CD4-positive, alpha-beta T cell (primary cell): ENCODE data around the gene CD99L2. TPM values are rescaled to one million over a fixed set of nuclear protein-coding genes. Genes with fewer than 3 reads are reported as not detected.

Experiments
- ATAC-seq: fragments of 200-7000 bp; cut with Tn5 transposase; one replicate; pipeline ENCODE4 v1.10.0; 2022; ENCODE audit warnings: mild to moderate bottlenecking; ENCODE audit not compliant: poor library complexity
- CTCF ChIA-PET: fragments of 350-600 bp; sonication (Branson Sonifier 250); formaldehyde crosslinking; loops from one replicate; lab custom pipeline; 2021; ENCODE audit warnings: antibody characterized with exemption, inconsistent platforms; lab: Charles Lee
- POLR2A ChIA-PET: fragments of 350-600 bp; sonication (Branson Sonifier 250); formaldehyde crosslinking; loops from one replicate; lab custom pipeline; 2021; ENCODE audit warnings: antibody characterized with exemption, inconsistent platforms; lab: Charles Lee
- DNase-seq, 14 experiments: peaks; one replicate each; pipeline ENCODE4 v3.0.0-alpha.2; 2013 to 2020; ENCODE audit warnings: mixed read lengths in 2 of 14
- H3K27ac ChIP-seq, 2 donors: one replicate each; pipeline versions ENCODE4 v1.5.1 to v1.7.0; 2013; ENCODE audit warnings: low read length in 2 of 2, low read depth in 1 of 2, mild to moderate bottlenecking in 1 of 2
- H3K27me3 ChIP-seq, 2 experiments: 1 replicate in 1 of 2; 2 replicates in 1 of 2; pipeline versions ENCODE4 v1.6.1 to v1.7.0; 2013; ENCODE audit warnings: low read length in 2 of 2, control low read depth in 1 of 2, mild to moderate bottlenecking in 1 of 2, moderate library complexity in 1 of 2; ENCODE audit not compliant: insufficient read depth in 2 of 2, control insufficient read depth in 1 of 2
- H3K36me3 ChIP-seq: one replicate; pipeline ENCODE4 v1.6.1; 2013; ENCODE audit warnings: low read length, control low read depth; ENCODE audit not compliant: insufficient read depth
- H3K4me1 ChIP-seq: one replicate; pipeline ENCODE4 v1.6.1; 2013; ENCODE audit warnings: low read length, control low read depth; ENCODE audit not compliant: insufficient read depth
- H3K4me3 ChIP-seq: one replicate; pipeline ENCODE4 v1.5.1; 2013; ENCODE audit warnings: mild to moderate bottlenecking, low read length, moderate library complexity
- H3K9me3 ChIP-seq, 2 experiments: 1 replicate in 1 of 2; 2 replicates in 1 of 2; pipeline versions ENCODE4 v1.6.1 to v1.7.0; 2013; ENCODE audit warnings: low read length in 2 of 2, mild to moderate bottlenecking in 2 of 2, control low read depth in 1 of 2, moderate library complexity in 1 of 2; ENCODE audit not compliant: control insufficient read depth in 1 of 2, insufficient read depth in 1 of 2
- H3K27ac Mint-ChIP-seq: one replicate; pipeline ENCODE4 v1.8.0; 2020; ENCODE audit warnings: mixed read lengths
- H3K27me3 Mint-ChIP-seq: one replicate; pipeline ENCODE4 v1.8.0; 2021; ENCODE audit warnings: mixed read lengths
- H3K36me3 Mint-ChIP-seq: one replicate; pipeline ENCODE4 v1.8.0; 2021; ENCODE audit warnings: low read depth, mixed read lengths
- H3K4me1 Mint-ChIP-seq: one replicate; pipeline ENCODE4 v1.8.0; 2021; ENCODE audit warnings: low read depth, mixed read lengths
- H3K4me3 Mint-ChIP-seq: one replicate; pipeline ENCODE4 v1.8.0; 2020; ENCODE audit warnings: mild to moderate bottlenecking, mixed read lengths
- H3K9me3 Mint-ChIP-seq: one replicate; pipeline ENCODE4 v1.8.0; 2020; ENCODE audit warnings: mixed read lengths
- CTCF ChIP-seq: fragments of 200-600 bp; IDR thresholded peaks from one replicate; pipeline ENCODE4 v1.8.0; 2022; ENCODE audit warnings: antibody characterized with exemption, mild to moderate bottlenecking
- intact Hi-C, 2 experiments: fragments of 100-400 bp; cut with DNase I in 1 of 2; cut with micrococcal nuclease in 1 of 2; formaldehyde crosslinking; loops; one replicate each; pipeline versions ENCODE4 v1.15.1 to v1.9.0; 2023 to 2025; cut with DNase I, micrococcal nuclease
- total RNA-seq, 174 experiments: library from RNA in 2 of 174; stranded (reverse) in 2 of 174; gene quantifications; one replicate each; pipeline ENCODE4 v1.2.3 and lab custom pipeline; 2021 to 2026

The CD99L2 gene
- total RNA-seq, 2 experiments from 2014 or later, result 5.3 to 6.5 TPM

- DNase-seq (no peak), ATAC-seq (no peak)
- Histone ChIP-seq H3K9me3 (peaks cover 0 to 4% of the 10 kb centered on the region in 2 experiments), H3K27me3 (no peaks in the 10 kb centered on the region), H3K36me3 (no peaks in the 10 kb centered on the region), H3K4me1 (no peaks in the 10 kb centered on the region), H3K27ac (no peak overlapping the region), H3K4me3 (no peak overlapping the region)
- no peak overlapping the region for H3K4me3 Mint-ChIP-seq
- no peak for TF ChIP-seq CTCF
- CTCF ChIA-PET, result no interaction called here
- no peaks in the 10 kb centered on the region for H3K27me3 Mint-ChIP-seq
- H3K27ac Mint-ChIP-seq, result no peak overlapping the region
- H3K9me3 Mint-ChIP-seq, result no peaks in the 10 kb centered on the region
- H3K4me1 Mint-ChIP-seq, result no peaks in the 10 kb centered on the region
- POLR2A ChIA-PET, result no interaction called here
- no peaks in the 10 kb centered on the region for H3K36me3 Mint-ChIP-seq
- intact Hi-C loops, result no loop called here
These were observed 43.1 kb upstream of the CD99L2 start for GRCh38 chrX:150941580-150941979.

- Histone ChIP-seq H3K9me3 (peaks cover 0 to 4% of the 10 kb centered on the region in 2 experiments), H3K27ac (no peak overlapping the region), H3K36me3 (no peaks in the 10 kb centered on the region), H3K4me3 (no peak overlapping the region), H3K4me1 (no peaks in the 10 kb centered on the region), H3K27me3 (no peaks in the 10 kb centered on the region)
- no peak for TF ChIP-seq CTCF
- Mint-ChIP-seq H3K27me3 (no peaks in the 10 kb centered on the region), H3K27ac (no peak overlapping the region), H3K9me3 (no peaks in the 10 kb centered on the region), H3K36me3 (no peaks in the 10 kb centered on the region), H3K4me3 (no peak overlapping the region), H3K4me1 (no peaks in the 10 kb centered on the region)
- no peak for DNase-seq
- ChIA-PET POLR2A (no interaction called here), CTCF (no interaction called here)
- intact Hi-C loops, result no loop called here
- no peak for ATAC-seq
These were observed 42.5 kb upstream of the CD99L2 start for GRCh38 chrX:150940844-150941495.

- ChIA-PET CTCF (no interaction called here), POLR2A (no interaction called here)
- no peak overlapping the region for H3K27ac Mint-ChIP-seq
- no peaks in the 10 kb centered on the region for H3K36me3 Mint-ChIP-seq
- no peak overlapping the region for H3K27ac ChIP-seq
- TF ChIP-seq CTCF, result no peak
- H3K4me3 ChIP-seq, result no peak overlapping the region
- H3K4me1 Mint-ChIP-seq, result no peaks in the 10 kb centered on the region
- no peaks in the 10 kb centered on the region for H3K4me1 ChIP-seq
- ATAC-seq, result no peak
- no peaks in the 10 kb centered on the region for H3K36me3 ChIP-seq
- H3K4me3 Mint-ChIP-seq, result no peak overlapping the region
- peaks cover 0 to 4% of the 10 kb centered on the region in 2 experiments for H3K9me3 ChIP-seq
- H3K9me3 Mint-ChIP-seq, result no peaks in the 10 kb centered on the region
- H3K27me3 ChIP-seq, result no peaks in the 10 kb centered on the region
- no peak for DNase-seq
- H3K27me3 Mint-ChIP-seq, result no peaks in the 10 kb centered on the region
- intact Hi-C loops, result no loop called here
These were observed 38.1 kb upstream of the CD99L2 start for GRCh38 chrX:150936556-150936955.
